DND-41 (cell line): ENCODE measurements around the gene KRT32.

Experiments used
- ATAC-seq: fragments of 200-7000 bp; cut with Tn5 transposase; 3 replicates; pipeline ENCODE4 v1.9.1; 2021; ENCODE audit warnings: low read depth; ENCODE audit not compliant: insufficient read depth
- DNase-seq: peaks from one replicate; pipeline ENCODE4 v3.0.0-alpha.2; 2020
- H2AFZ ChIP-seq: 2 replicates; pipeline ENCODE4 v1.6.0; 2012; ENCODE audit warnings: low read depth, low read length
- H3K27ac ChIP-seq: 2 replicates; pipeline ENCODE4 v1.5.1; 2012; ENCODE audit warnings: low read length, inconsistent platforms
- H3K27me3 ChIP-seq: fragments of 200-600 bp; sonication (generic); 2 replicates; pipeline ENCODE4 v1.6.0; 2012; ENCODE audit warnings: low read length, mild to moderate bottlenecking, inconsistent platforms; ENCODE audit not compliant: insufficient read depth, poor library complexity
- H3K36me3 ChIP-seq: 2 replicates; pipeline ENCODE4 v1.5.1; 2012; ENCODE audit warnings: low read length, inconsistent platforms; ENCODE audit not compliant: insufficient read depth
- H3K4me1 ChIP-seq: 2 replicates; pipeline ENCODE4 v1.5.1; 2012; ENCODE audit warnings: mild to moderate bottlenecking, low read length; ENCODE audit not compliant: insufficient read depth
- H3K4me2 ChIP-seq: 2 replicates; pipeline ENCODE4 v1.6.0; 2012; ENCODE audit warnings: mild to moderate bottlenecking, moderate library complexity, low read length, inconsistent platforms; ENCODE audit not compliant: insufficient read depth
- H3K4me3 ChIP-seq, 2 experiments: fragments of 200-600 bp in 1 of 2; shearing (Covaris generic) in 1 of 2; 2 replicates each; pipeline ENCODE4 v1.5.1; 2012 to 2016; ENCODE audit warnings: inconsistent platforms in 2 of 2, low read length in 2 of 2, mild to moderate bottlenecking in 2 of 2, low read depth in 1 of 2, moderate library complexity in 1 of 2
- H3K79me2 ChIP-seq: 2 replicates; pipeline ENCODE4 v1.6.0; 2012; ENCODE audit warnings: low read length, inconsistent platforms; ENCODE audit not compliant: insufficient read depth
- H3K9ac ChIP-seq: 2 replicates; pipeline ENCODE4 v1.6.0; 2012; ENCODE audit warnings: low read depth, mild to moderate bottlenecking, inconsistent platforms, low read length, moderate library complexity
- H3K9me3 ChIP-seq: 2 replicates; pipeline ENCODE4 v1.5.1; 2012; ENCODE audit warnings: low read length, moderate library complexity, mild to moderate bottlenecking, inconsistent platforms; ENCODE audit not compliant: insufficient read depth, severe bottlenecking
- H4K20me1 ChIP-seq: 2 replicates; pipeline ENCODE4 v1.6.0; 2012; ENCODE audit warnings: low read length; ENCODE audit not compliant: insufficient read depth
- EZH2 ChIP-seq: IDR thresholded peaks from 3 replicates; pipeline ENCODE4 v1.6.1; 2012; ENCODE audit warnings: borderline replicate concordance, low read depth, mild to moderate bottlenecking, moderate library complexity, low read length, inconsistent platforms; ENCODE audit not compliant: severe bottlenecking
- TF ChIP-seq, protein P1 (sequence below): IDR thresholded peaks from 2 replicates; pipeline ENCODE4 v1.5.1; 2012; ENCODE audit warnings: borderline replicate concordance, low read length, moderate library complexity, mild to moderate bottlenecking; ENCODE audit not compliant: poor library complexity, severe bottlenecking; ENCODE audit errors: extremely low read depth

Gene KRT32

DNA sequence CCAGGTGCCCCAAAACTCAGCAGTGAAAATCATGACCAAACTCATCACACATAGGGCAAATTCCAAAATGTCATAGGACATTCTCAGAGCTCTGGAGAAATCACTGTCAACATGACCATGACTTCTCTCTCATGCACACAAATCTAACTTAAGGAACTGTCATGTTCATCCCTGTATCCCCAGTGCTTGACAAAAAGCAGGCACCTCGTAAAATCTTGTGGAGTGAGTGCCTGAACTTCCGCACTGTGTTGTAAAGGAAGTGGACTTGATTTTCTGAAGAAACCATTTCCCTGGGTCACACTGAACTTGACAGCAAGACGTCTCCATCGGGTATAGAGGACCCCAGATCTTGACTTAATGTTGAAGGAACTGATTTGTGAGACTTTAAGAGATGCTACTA is 45.6 kb downstream of the KRT32 start:
- Histone ChIP-seq H3K4me1 (no peaks in the 10 kb centered on the region), H3K27ac (no peak overlapping the region), H3K4me3 (no peak overlapping the region), H3K27me3 (peaks cover 8% of the 10 kb centered on the region), H3K79me2 (no peaks in the 10 kb centered on the region), H3K9me3 (no peaks in the 10 kb centered on the region), H3K9ac (no peak overlapping the region), H2AFZ (no peak overlapping the region), H3K36me3 (no peaks in the 10 kb centered on the region), H3K4me2 (no peak overlapping the region), H4K20me1 (no peaks in the 10 kb centered on the region; the same call in 1 of the 2 replicates)
- no peak for TF ChIP-seq EZH2
- TF ChIP-seq, protein P1, sequence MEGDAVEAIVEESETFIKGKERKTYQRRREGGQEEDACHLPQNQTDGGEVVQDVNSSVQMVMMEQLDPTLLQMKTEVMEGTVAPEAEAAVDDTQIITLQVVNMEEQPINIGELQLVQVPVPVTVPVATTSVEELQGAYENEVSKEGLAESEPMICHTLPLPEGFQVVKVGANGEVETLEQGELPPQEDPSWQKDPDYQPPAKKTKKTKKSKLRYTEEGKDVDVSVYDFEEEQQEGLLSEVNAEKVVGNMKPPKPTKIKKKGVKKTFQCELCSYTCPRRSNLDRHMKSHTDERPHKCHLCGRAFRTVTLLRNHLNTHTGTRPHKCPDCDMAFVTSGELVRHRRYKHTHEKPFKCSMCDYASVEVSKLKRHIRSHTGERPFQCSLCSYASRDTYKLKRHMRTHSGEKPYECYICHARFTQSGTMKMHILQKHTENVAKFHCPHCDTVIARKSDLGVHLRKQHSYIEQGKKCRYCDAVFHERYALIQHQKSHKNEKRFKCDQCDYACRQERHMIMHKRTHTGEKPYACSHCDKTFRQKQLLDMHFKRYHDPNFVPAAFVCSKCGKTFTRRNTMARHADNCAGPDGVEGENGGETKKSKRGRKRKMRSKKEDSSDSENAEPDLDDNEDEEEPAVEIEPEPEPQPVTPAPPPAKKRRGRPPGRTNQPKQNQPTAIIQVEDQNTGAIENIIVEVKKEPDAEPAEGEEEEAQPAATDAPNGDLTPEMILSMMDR = no peak
- no peak for ATAC-seq
- no peak for DNase-seq

DNA sequence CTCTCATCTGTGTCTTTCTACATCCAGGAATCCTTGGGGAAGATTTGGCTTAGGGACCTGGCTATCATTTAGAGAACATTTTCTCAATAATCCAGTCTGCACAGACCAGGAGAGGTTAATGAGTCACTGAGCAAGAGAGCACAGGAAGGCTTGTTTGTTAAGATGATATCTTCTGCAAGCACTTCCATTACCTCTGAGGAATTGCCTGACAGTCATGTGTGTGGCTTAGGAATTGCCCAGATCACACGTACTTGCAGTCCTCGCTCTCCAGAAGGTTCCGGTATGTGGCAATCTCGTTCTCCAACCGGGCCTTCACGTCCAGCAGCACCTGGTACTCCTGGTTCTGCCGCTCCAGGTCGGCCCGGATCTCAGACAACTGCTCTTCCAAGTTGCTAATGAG is 46.1 kb downstream of the KRT32 start:
- Histone ChIP-seq H4K20me1 (no peaks in the 10 kb centered on the region; the same call in 1 of the 2 replicates), H3K4me3 (no peak overlapping the region), H3K79me2 (no peaks in the 10 kb centered on the region), H3K4me2 (no peak overlapping the region), H3K9ac (no peak overlapping the region), H3K4me1 (no peaks in the 10 kb centered on the region), H2AFZ (no peak overlapping the region), H3K27me3 (peaks cover 8% of the 10 kb centered on the region), H3K27ac (no peak overlapping the region), H3K36me3 (no peaks in the 10 kb centered on the region), H3K9me3 (no peaks in the 10 kb centered on the region)
- ATAC-seq (no peak), DNase-seq (no peak)
- TF ChIP-seq, protein P1 = no peak
- no peak for TF ChIP-seq EZH2

DNA sequence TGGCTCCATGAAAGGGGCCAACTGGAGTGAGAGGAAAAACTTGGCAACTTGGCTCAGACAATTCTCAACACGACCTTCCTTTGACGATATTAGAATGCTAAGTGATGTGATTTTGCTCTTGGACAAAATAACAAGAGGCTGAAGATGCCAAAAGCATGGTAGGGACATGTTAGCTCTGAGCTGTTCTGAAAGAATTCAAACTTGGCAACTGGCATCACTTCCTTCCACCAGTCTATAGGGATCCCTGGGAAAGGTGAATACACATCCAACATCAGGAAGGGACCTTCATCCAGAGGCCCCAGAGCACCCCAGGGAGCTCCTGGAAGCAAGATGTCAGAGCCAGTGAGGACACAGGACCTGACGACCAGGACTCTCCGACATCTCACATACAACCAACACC is 47.1 kb downstream of the KRT32 start:
- Histone ChIP-seq H3K79me2 (no peaks in the 10 kb centered on the region), H3K27ac (no peak overlapping the region), H3K9ac (no peak overlapping the region), H3K36me3 (no peaks in the 10 kb centered on the region), H3K9me3 (no peaks in the 10 kb centered on the region), H3K4me1 (no peaks in the 10 kb centered on the region), H3K27me3 (peaks cover 8% of the 10 kb centered on the region), H4K20me1 (no peaks in the 10 kb centered on the region; the same call in 1 of the 2 replicates), H3K4me3 (no peak overlapping the region), H2AFZ (no peak overlapping the region), H3K4me2 (no peak overlapping the region)
- no peak for ATAC-seq
- TF ChIP-seq EZH2 = no peak
- TF ChIP-seq, protein P1 = no peak
- DNase-seq = no peak

DNA sequence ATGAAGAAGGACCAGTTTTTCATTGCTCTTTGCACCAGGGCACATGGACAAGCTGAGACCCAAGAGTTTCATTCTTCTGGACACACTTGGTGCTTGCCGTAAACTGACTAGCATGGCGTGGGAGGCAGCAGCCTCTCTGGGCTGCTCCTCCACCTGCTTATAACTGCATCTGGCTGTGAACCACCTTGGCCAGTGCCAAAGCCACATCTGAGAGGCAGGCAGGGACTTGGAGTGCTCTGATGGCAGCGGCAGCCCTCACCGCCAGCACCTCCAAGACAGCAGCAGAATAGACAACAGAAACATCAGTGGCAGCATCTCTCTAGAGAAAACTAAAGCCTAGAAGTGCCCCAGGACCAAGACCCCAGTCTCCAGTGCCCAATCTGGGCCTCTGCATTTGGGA is 47.5 kb downstream of the KRT32 start:
- no peaks in the 10 kb centered on the region for H3K36me3 ChIP-seq
- no peaks in the 10 kb centered on the region for H3K79me2 ChIP-seq
- no peaks in the 10 kb centered on the region for H3K9me3 ChIP-seq
- ATAC-seq = no peak
- H4K20me1 ChIP-seq = no peaks in the 10 kb centered on the region; the same call in 1 of the 2 replicates
- H2AFZ ChIP-seq = no peak overlapping the region
- H3K27ac ChIP-seq = no peak overlapping the region
- peaks cover 8% of the 10 kb centered on the region for H3K27me3 ChIP-seq
- no peak for TF ChIP-seq EZH2
- TF ChIP-seq, protein P1 = no peak
- H3K4me2 ChIP-seq = no peak overlapping the region
- DNase-seq = no peak
- H3K4me3 ChIP-seq = no peak overlapping the region
- no peak overlapping the region for H3K9ac ChIP-seq
- no peaks in the 10 kb centered on the region for H3K4me1 ChIP-seq
